Activated CD8-positive, alpha-beta T cell treated with anti-CD3 and anti-CD28 coated beads for 36 hours (primary cell): ENCODE measurements around the gene CRYBA2. TPM values are rescaled to one million over a fixed set of nuclear protein-coding genes. Genes with fewer than 3 reads are reported as not detected.
A peak's percentile ranks its signal among the peaks of the same experiment; 100 is the strongest.

Source experiments
- ATAC-seq: fragments of 200-7000 bp; cut with Tn5 transposase; one replicate; pipeline ENCODE4 v1.10.0; 2021; ENCODE audit warnings: mild to moderate bottlenecking, moderate library complexity
- CTCF ChIA-PET: fragments of 350-600 bp; sonication (Branson Sonifier 250); formaldehyde crosslinking; loops from one replicate; lab custom pipeline; 2021; ENCODE audit warnings: antibody characterized with exemption; lab: Charles Lee
- POLR2A ChIA-PET: fragments of 350-600 bp; sonication (Branson Sonifier 250); formaldehyde crosslinking; loops from one replicate; lab custom pipeline; 2021; ENCODE audit warnings: antibody characterized with exemption; lab: Charles Lee
- DNase-seq: peaks from one replicate; pipeline ENCODE4 v3.0.0-alpha.2; 2020
- H3K27ac Mint-ChIP-seq: one replicate; pipeline ENCODE4 v1.8.0; 2021; ENCODE audit warnings: mild to moderate bottlenecking, mixed read lengths
- H3K27me3 Mint-ChIP-seq: one replicate; pipeline ENCODE4 v1.8.0; 2021; ENCODE audit warnings: mixed read lengths
- H3K36me3 Mint-ChIP-seq: one replicate; pipeline ENCODE4 v1.8.0; 2021; ENCODE audit warnings: low read depth, mixed read lengths
- H3K4me1 Mint-ChIP-seq: one replicate; pipeline ENCODE4 v1.8.0; 2021; ENCODE audit warnings: low read depth, mixed read lengths
- H3K4me3 Mint-ChIP-seq: one replicate; pipeline ENCODE4 v1.8.0; 2021; ENCODE audit warnings: mild to moderate bottlenecking, moderate library complexity, mixed read lengths
- H3K9me3 Mint-ChIP-seq: one replicate; pipeline ENCODE4 v1.8.0; 2021; ENCODE audit warnings: mixed read lengths
- CTCF ChIP-seq: fragments of 200-600 bp; IDR thresholded peaks from one replicate; pipeline ENCODE4 v1.8.0; 2022; ENCODE audit warnings: antibody characterized with exemption, mild to moderate bottlenecking
- intact Hi-C: fragments of 100-400 bp; cut with micrococcal nuclease; formaldehyde crosslinking; loops from one replicate; pipeline ENCODE4 v1.10.0; 2022
- total RNA-seq, 2 experiments: library from RNA; stranded (reverse); gene quantifications; one replicate each; pipeline ENCODE4 v1.2.3, GENCODE V29; 2021

CRYBA2 gene
- total RNA-seq, 2 experiments from 2014 or later, result not detected

GRCh38 chr2:219031005-219031738 is 38.0 kb upstream of the CRYBA2 start:
- H3K27me3 Mint-ChIP-seq, result peaks cover 14% of the 10 kb centered on the region
- ChIA-PET CTCF (interaction anchor here (1.2 to 9.1 kb wide), 11 partner anchors 14 to 330 kb away, joined by 3 to 135 read pairs (median 12); partner anchors contain the start of gene CRYBA2), POLR2A (interaction anchor here (0.6 kb wide), 1 partner anchor 15 kb away, joined by 3 read pairs; no protein-coding TSS in a partner anchor)
- no peak overlapping the region for H3K4me3 Mint-ChIP-seq
- no peak for TF ChIP-seq CTCF
- H3K9me3 Mint-ChIP-seq, result no peaks in the 10 kb centered on the region
- DNase-seq, result no peak
- H3K27ac Mint-ChIP-seq, result no peak overlapping the region
- H3K4me1 Mint-ChIP-seq, result no peaks in the 10 kb centered on the region
- intact Hi-C loops, result no loop called here
- ATAC-seq, result no peak
- no peaks in the 10 kb centered on the region for H3K36me3 Mint-ChIP-seq

GRCh38 chr2:219030177-219030940 is 37.1 kb upstream of the CRYBA2 start:
- CTCF ChIA-PET, result interaction anchor here (0.6 to 9.1 kb wide), 72 partner anchors 8 to 333 kb away, joined by 3 to 135 read pairs (median 5); partner anchors contain the start of genes CFAP65 and CRYBA2
- no peak for ATAC-seq
- no peaks in the 10 kb centered on the region for H3K4me1 Mint-ChIP-seq

GRCh38 chr2:219029829-219030165 is 36.6 kb upstream of the CRYBA2 start:
- Mint-ChIP-seq H3K27ac (no peak overlapping the region), H3K4me3 (no peak overlapping the region), H3K36me3 (no peaks in the 10 kb centered on the region), H3K4me1 (no peaks in the 10 kb centered on the region), H3K27me3 (peaks cover 14% of the 10 kb centered on the region), H3K9me3 (no peaks in the 10 kb centered on the region)
- ChIA-PET CTCF (interaction anchor here (0.6 to 9.1 kb wide), 71 partner anchors 9 to 334 kb away, joined by 3 to 135 read pairs (median 5); partner anchors contain the start of genes CFAP65 and CRYBA2), POLR2A (no interaction called here)
- peak; percentile 92 for TF ChIP-seq CTCF
- DNase-seq, result peak; percentile 86
- intact Hi-C loops, result no loop called here
- ATAC-seq, result peak; percentile 95

More at GRCh38 chr2:219030177-219030940, 37.1 kb upstream of the CRYBA2 start:
- Mint-ChIP-seq H3K4me3 (no peak overlapping the region), H3K27ac (no peak overlapping the region), H3K9me3 (no peaks in the 10 kb centered on the region), H3K36me3 (no peaks in the 10 kb centered on the region), H3K27me3 (peaks cover 14% of the 10 kb centered on the region)
- intact Hi-C loops, result no loop called here
- POLR2A ChIA-PET, result no interaction called here
- DNase-seq, result no peak
- TF ChIP-seq CTCF, result no peak

GRCh38 chr2:219028996-219029828 is 36.0 kb upstream of the CRYBA2 start:
- no peak for TF ChIP-seq CTCF
- ChIA-PET CTCF (interaction anchor here (0.6 to 9.1 kb wide), 65 partner anchors 9 to 334 kb away, joined by 3 to 135 read pairs (median 5); partner anchors contain the start of genes CFAP65 and CRYBA2), POLR2A (no interaction called here)
- Mint-ChIP-seq H3K9me3 (no peaks in the 10 kb centered on the region), H3K36me3 (no peaks in the 10 kb centered on the region), H3K4me1 (no peaks in the 10 kb centered on the region), H3K27me3 (peaks cover 11% of the 10 kb centered on the region), H3K4me3 (no peak overlapping the region), H3K27ac (no peak overlapping the region)
- DNase-seq (no peak), ATAC-seq (no peak)
- intact Hi-C loops, result no loop called here
